GM10266 (cell line): Measurements from ENCODE around the gene GRIN2B.

Source experiments
- DNase-seq: peaks from one replicate; pipeline ENCODE4 v3.0.0; 2012; ENCODE audit errors: extremely low spot score
- TF ChIP-seq, protein P1 (sequence below): IDR thresholded peaks from 2 replicates; pipeline ENCODE4 v1.5.1; 2012; ENCODE audit warnings: mild to moderate bottlenecking, low read depth; ENCODE audit not compliant: control insufficient read depth, insufficient read depth; ENCODE audit errors: missing control alignments

The GRIN2B gene

DNA sequence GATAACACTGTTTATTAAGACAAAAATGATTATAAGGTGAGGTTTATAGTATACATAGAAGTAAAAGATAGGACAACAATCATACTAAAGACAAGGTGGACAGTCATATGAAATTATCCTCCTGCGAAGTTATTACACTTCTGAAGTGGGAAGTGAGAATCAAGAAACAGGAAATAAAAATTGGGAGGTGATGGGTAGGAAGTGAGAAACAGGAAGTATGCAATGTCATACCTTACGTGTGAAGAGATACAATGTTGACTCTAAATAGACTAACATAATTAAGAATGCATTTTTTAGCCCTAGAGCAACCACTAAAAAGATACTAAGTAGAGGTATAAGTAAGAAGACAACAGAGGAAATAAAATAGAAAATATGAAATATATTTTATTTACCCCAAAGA is 43.7 kb downstream of the GRIN2B start:
- TF ChIP-seq, protein P1, sequence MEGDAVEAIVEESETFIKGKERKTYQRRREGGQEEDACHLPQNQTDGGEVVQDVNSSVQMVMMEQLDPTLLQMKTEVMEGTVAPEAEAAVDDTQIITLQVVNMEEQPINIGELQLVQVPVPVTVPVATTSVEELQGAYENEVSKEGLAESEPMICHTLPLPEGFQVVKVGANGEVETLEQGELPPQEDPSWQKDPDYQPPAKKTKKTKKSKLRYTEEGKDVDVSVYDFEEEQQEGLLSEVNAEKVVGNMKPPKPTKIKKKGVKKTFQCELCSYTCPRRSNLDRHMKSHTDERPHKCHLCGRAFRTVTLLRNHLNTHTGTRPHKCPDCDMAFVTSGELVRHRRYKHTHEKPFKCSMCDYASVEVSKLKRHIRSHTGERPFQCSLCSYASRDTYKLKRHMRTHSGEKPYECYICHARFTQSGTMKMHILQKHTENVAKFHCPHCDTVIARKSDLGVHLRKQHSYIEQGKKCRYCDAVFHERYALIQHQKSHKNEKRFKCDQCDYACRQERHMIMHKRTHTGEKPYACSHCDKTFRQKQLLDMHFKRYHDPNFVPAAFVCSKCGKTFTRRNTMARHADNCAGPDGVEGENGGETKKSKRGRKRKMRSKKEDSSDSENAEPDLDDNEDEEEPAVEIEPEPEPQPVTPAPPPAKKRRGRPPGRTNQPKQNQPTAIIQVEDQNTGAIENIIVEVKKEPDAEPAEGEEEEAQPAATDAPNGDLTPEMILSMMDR = no peak

DNA sequence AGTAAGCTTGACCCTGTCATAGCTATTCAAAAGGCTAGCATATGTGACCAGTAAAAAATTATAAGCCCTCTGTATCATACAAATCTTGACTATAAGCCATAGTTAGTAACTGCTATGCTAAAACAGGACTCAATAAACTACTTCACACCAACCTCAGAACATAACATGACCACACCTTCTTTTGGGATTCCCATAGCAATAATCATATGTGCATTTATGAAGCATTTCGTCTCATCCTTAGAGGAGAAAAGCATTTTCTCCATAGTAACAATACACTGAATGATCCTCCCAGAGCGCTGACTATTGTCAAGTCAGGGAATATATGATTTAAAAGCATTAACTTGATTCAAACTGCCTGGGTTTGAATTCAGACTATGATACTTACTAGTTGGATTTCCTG is 46.2 kb downstream of the GRIN2B start:
- no peak for DNase-seq
- TF ChIP-seq, protein P1 = no peak

More for the DNA sequence above, 43.7 kb downstream of the GRIN2B start:
- DNase-seq = no peak
